ENCODE results near the gene PIAS1. TPM values are rescaled to one million over a fixed set of nuclear protein-coding genes. Genes with fewer than 3 reads are reported as not detected.
A peak's percentile ranks its signal among the peaks of the same experiment; 100 is the strongest.
"Not testable (repeated sequence)": the region's sequence is repeated elsewhere in the genome, so short reads cannot be mapped to it uniquely, and the experiment has no call there.

Gene PIAS1
- total RNA-seq, 1 experiment from 2014 or later = 13.5 TPM

- DNase-seq (ENCODE audit: low read depth) = no peak
These were observed 149.4 kb downstream of the PIAS1 start for GRCh38 chr15:68203486-68203885.

- no peak for DNase-seq (ENCODE audit: low read depth)
These were observed 149.8 kb downstream of the PIAS1 start for GRCh38 chr15:68203956-68204355.

GRCh38 chr15:68204361-68204760, 150.2 kb downstream of the PIAS1 start:
- DNase-seq (ENCODE audit: low read depth) = no peak

GRCh38 chr15:68204776-68205557, 150.9 kb downstream of the PIAS1 start, which contains the start of gene CALML4:
CALML4 (minus strand) TSS chr15:68205332; CDS start chr15:68205247, 85 bp downstream.
- DNase-seq (ENCODE audit: low read depth) = no peak

- no peak for DNase-seq (ENCODE audit: low read depth)
These were observed 151.4 kb downstream of the PIAS1 start for GRCh38 chr15:68205558-68205944.

- DNase-seq (ENCODE audit: low read depth) = no peak
These were observed 151.9 kb downstream of the PIAS1 start for GRCh38 chr15:68205954-68206539.

GRCh38 chr15:68206711-68207151, 152.6 kb downstream of the PIAS1 start:
- DNase-seq (ENCODE audit: low read depth) = no peak

GRCh38 chr15:68207176-68207935, 153.2 kb downstream of the PIAS1 start:
- DNase-seq (ENCODE audit: low read depth) = no peak

- no peak for DNase-seq (ENCODE audit: low read depth)
These were observed 154.0 kb downstream of the PIAS1 start for GRCh38 chr15:68208136-68208535.

- no peak for DNase-seq (ENCODE audit: low read depth)
These were observed 154.6 kb downstream of the PIAS1 start for GRCh38 chr15:68208636-68209240.

GRCh38 chr15:68209272-68209671, 155.2 kb downstream of the PIAS1 start:
- DNase-seq (ENCODE audit: low read depth) = no peak

GRCh38 chr15:68209735-68210408, 155.8 kb downstream of the PIAS1 start:
- DNase-seq (ENCODE audit: low read depth) = no peak

- DNase-seq (ENCODE audit: low read depth) = no peak
These were observed 156.3 kb downstream of the PIAS1 start for GRCh38 chr15:68210409-68210756.

GRCh38 chr15:68210821-68211655, 156.9 kb downstream of the PIAS1 start:
- DNase-seq (ENCODE audit: low read depth) = peak; percentile 42

- DNase-seq (ENCODE audit: low read depth) = no peak
These were observed 157.7 kb downstream of the PIAS1 start for GRCh38 chr15:68211656-68212320.

GRCh38 chr15:68213491-68213845, 159.4 kb downstream of the PIAS1 start:
- not testable (repeated sequence) for DNase-seq (ENCODE audit: low read depth)

GRCh38 chr15:68213991-68214837, 160.1 kb downstream of the PIAS1 start:
- DNase-seq (ENCODE audit: low read depth) = no peak

- DNase-seq (ENCODE audit: low read depth) = no peak
These were observed 160.7 kb downstream of the PIAS1 start for GRCh38 chr15:68214838-68215254.

GRCh38 chr15:68217341-68217740, 163.2 kb downstream of the PIAS1 start:
- no peak for DNase-seq (ENCODE audit: low read depth)
